MCF 10A (cell line): ENCODE results near the gene L3MBTL2. TPM values are rescaled to one million over a fixed set of nuclear protein-coding genes. Genes with fewer than 3 reads are reported as not detected.

ENCODE experiments used
- BruUV-seq: library from RNA; stranded (reverse); fragments of 400-500 nt; replicated peaks from 2 replicates; lab custom pipeline; 2021; lab: Mats Ljungman, UMichigan
- CTCF ChIA-PET: fragments of 300-600 bp; sonication (Branson Sonifier 250); formaldehyde crosslinking; extraction: SDS; loops from one replicate; lab custom pipeline; 2021; ENCODE audit warnings: antibody characterized with exemption, inconsistent platforms; lab: Yijun Ruan, JAX
- POLR2A ChIA-PET: fragments of 300-600, 350-650 bp; sonication (Branson Sonifier 250); formaldehyde crosslinking; extraction: SDS; loops from one replicate; lab custom pipeline; 2020; ENCODE audit warnings: antibody characterized with exemption, inconsistent platforms; lab: Yijun Ruan, JAX
- DNase-seq: peaks from one replicate; pipeline ENCODE4 v3.0.0-alpha.2; 2018; ENCODE audit not compliant: unreplicated experiment
- H3K27ac Mint-ChIP-seq: one replicate; pipeline ENCODE4 v1.8.0; 2022; ENCODE audit warnings: mild to moderate bottlenecking, low read depth, mixed read lengths; ENCODE audit not compliant: unreplicated experiment
- H3K27me3 Mint-ChIP-seq: one replicate; pipeline ENCODE4 v1.8.0; 2022; ENCODE audit warnings: mixed read lengths; ENCODE audit not compliant: insufficient read depth, unreplicated experiment
- H3K36me3 Mint-ChIP-seq: one replicate; pipeline ENCODE4 v1.8.0; 2022; ENCODE audit warnings: mild to moderate bottlenecking, moderate library complexity, mixed read lengths; ENCODE audit not compliant: insufficient read depth, unreplicated experiment
- H3K4me1 Mint-ChIP-seq: one replicate; pipeline ENCODE4 v1.8.0; 2022; ENCODE audit warnings: mixed read lengths; ENCODE audit not compliant: insufficient read depth, unreplicated experiment
- H3K4me3 Mint-ChIP-seq: one replicate; pipeline ENCODE4 v1.8.0; 2022; ENCODE audit warnings: mild to moderate bottlenecking, moderate library complexity, mixed read lengths; ENCODE audit not compliant: unreplicated experiment
- H3K9me3 Mint-ChIP-seq: one replicate; pipeline ENCODE4 v1.8.0; 2022; ENCODE audit warnings: mixed read lengths; ENCODE audit not compliant: unreplicated experiment
- CTCF ChIP-seq: fragments of 200-600 bp; IDR thresholded peaks from one replicate; pipeline ENCODE4 v1.8.0; 2022; ENCODE audit warnings: antibody characterized with exemption, mild to moderate bottlenecking; ENCODE audit not compliant: unreplicated experiment
- intact Hi-C: fragments of 100-400 bp; cut with micrococcal nuclease; formaldehyde crosslinking; loops from 2 replicates; pipeline ENCODE4 v1.14.1; 2022
- total RNA-seq: library from RNA; stranded (reverse); gene quantifications from 2 replicates; pipeline ENCODE4 v1.2.3, GENCODE V29; 2022

The L3MBTL2 gene
- total RNA-seq, 1 experiment from 2014 or later: 28.7 TPM

- H3K4me1 Mint-ChIP-seq: no peaks in the 10 kb centered on the region
- intact Hi-C loops: no loop called here
- ChIA-PET POLR2A (interaction anchor here (0.9 kb wide), 1 partner anchor 8 kb away, joined by 3 read pairs; no protein-coding TSS in a partner anchor), CTCF (interaction anchor here (0.6 to 0.7 kb wide), 2 partner anchors 11 to 894 kb away, joined by 3 read pairs; no protein-coding TSS in a partner anchor)
- no TSS peak for BruUV-seq
- TF ChIP-seq CTCF: no peak
- H3K4me3 Mint-ChIP-seq: no peak overlapping the region
- no peaks in the 10 kb centered on the region for H3K27me3 Mint-ChIP-seq
- no peaks in the 10 kb centered on the region for H3K9me3 Mint-ChIP-seq
- peaks cover 82% of the 10 kb centered on the region for H3K36me3 Mint-ChIP-seq
- H3K27ac Mint-ChIP-seq: no peak overlapping the region
- DNase-seq: no peak
Observed at GRCh38 chr22:41264408-41264941, 59.4 kb downstream of the L3MBTL2 start.

- Mint-ChIP-seq H3K4me1 (no peaks in the 10 kb centered on the region), H3K36me3 (peaks cover 89% of the 10 kb centered on the region), H3K9me3 (no peaks in the 10 kb centered on the region), H3K27me3 (no peaks in the 10 kb centered on the region), H3K4me3 (no peak overlapping the region), H3K27ac (no peak overlapping the region)
- ChIA-PET CTCF (no interaction called here), POLR2A (interaction anchor here (1.1 kb wide), 1 partner anchor 21 kb away, joined by 3 read pairs; no protein-coding TSS in a partner anchor)
- no TSS peak for BruUV-seq
- intact Hi-C loops: no loop called here
- no peak for TF ChIP-seq CTCF
- DNase-seq: no peak
Observed at GRCh38 chr22:41267958-41268357, 62.8 kb downstream of the L3MBTL2 start.

GRCh38 chr22:41271787-41272186, 66.7 kb downstream of the L3MBTL2 start:
- Mint-ChIP-seq H3K4me3 (no peak overlapping the region), H3K4me1 (no peaks in the 10 kb centered on the region), H3K9me3 (no peaks in the 10 kb centered on the region), H3K27me3 (no peaks in the 10 kb centered on the region), H3K36me3 (peaks cover 96% of the 10 kb centered on the region), H3K27ac (no peak overlapping the region)
- DNase-seq: no peak
- intact Hi-C loops: no loop called here
- CTCF ChIA-PET: interaction anchor here (0.5 kb wide), 2 partner anchors 239 to 846 kb away, joined by 3 to 4 read pairs; no protein-coding TSS in a partner anchor
- TF ChIP-seq CTCF: no peak
- BruUV-seq: no TSS peak
- POLR2A ChIA-PET: interaction anchor here (1.1 kb wide), 1 partner anchor 14 kb away, joined by 6 read pairs; the partner anchor contains the start of gene RANGAP1

GRCh38 chr22:41273128-41273527, 68.0 kb downstream of the L3MBTL2 start:
- H3K4me1 Mint-ChIP-seq: no peaks in the 10 kb centered on the region
- no peak for TF ChIP-seq CTCF
- H3K27me3 Mint-ChIP-seq: no peaks in the 10 kb centered on the region
- DNase-seq: no peak
- ChIA-PET POLR2A (interaction anchor here (1.1 kb wide), 1 partner anchor 13 kb away, joined by 6 read pairs; the partner anchor contains the start of gene RANGAP1), CTCF (interaction anchor here (0.6 kb wide), 1 partner anchor 348 kb away, joined by 3 read pairs; no protein-coding TSS in a partner anchor)
- H3K9me3 Mint-ChIP-seq: no peaks in the 10 kb centered on the region
- intact Hi-C loops: no loop called here
- BruUV-seq: no TSS peak
- H3K4me3 Mint-ChIP-seq: no peak overlapping the region
- peaks cover 100% of the 10 kb centered on the region for H3K36me3 Mint-ChIP-seq
- no peak overlapping the region for H3K27ac Mint-ChIP-seq
